CD14-positive monocyte (primary cell): ENCODE measurements around the gene DIS3L2. TPM values are rescaled to one million over a fixed set of nuclear protein-coding genes. Genes with fewer than 3 reads are reported as not detected.

Experiments
- DNase-seq, 3 donors: peaks; one replicate each; pipeline ENCODE4 v3.0.0-alpha.2; 2011 to 2022
- H2AFZ ChIP-seq: 2 replicates; pipeline ENCODE4 v1.6.0; 2012; ENCODE audit warnings: mild to moderate bottlenecking, low read depth, low read length, inconsistent platforms; ENCODE audit not compliant: insufficient read depth, poor library complexity, severe bottlenecking
- H3K27ac ChIP-seq, 2 donors: 1 replicate in 1 of 2; 2 replicates in 1 of 2; pipeline ENCODE4 v1.5.1; 2012 to 2013; ENCODE audit warnings: low read length in 2 of 2, control low read depth in 1 of 2, inconsistent platforms in 1 of 2, low read depth in 1 of 2, mild to moderate bottlenecking in 1 of 2
- H3K27me3 ChIP-seq, 2 donors: one replicate each; pipeline versions ENCODE4 v1.6.0 to v1.6.1; 2011 to 2013; ENCODE audit warnings: low read length in 2 of 2; ENCODE audit not compliant: control insufficient read depth in 2 of 2, insufficient read depth in 2 of 2
- H3K36me3 ChIP-seq, 2 donors: replicated peaks in 1 of 2; 1 replicate in 1 of 2; 2 replicates in 1 of 2; pipeline versions ENCODE4 v1.5.1 to v1.6.1; 2012 to 2013; ENCODE audit warnings: low read length in 2 of 2, control low read depth in 1 of 2, inconsistent platforms in 1 of 2, mild to moderate bottlenecking in 1 of 2; ENCODE audit not compliant: insufficient read depth in 2 of 2, control insufficient read depth in 1 of 2
- H3K4me1 ChIP-seq, 2 donors: 1 replicate in 1 of 2; 2 replicates in 1 of 2; pipeline versions ENCODE4 v1.5.1 to v1.6.1; 2012 to 2013; ENCODE audit warnings: low read length in 2 of 2, control low read depth in 1 of 2, inconsistent platforms in 1 of 2, mild to moderate bottlenecking in 1 of 2, moderate library complexity in 1 of 2; ENCODE audit not compliant: insufficient read depth in 2 of 2, control insufficient read depth in 1 of 2
- H3K4me2 ChIP-seq: replicated peaks from 2 replicates; pipeline ENCODE3; 2012; ENCODE audit warnings: low read length, moderate library complexity, mild to moderate bottlenecking; ENCODE audit not compliant: poor library complexity, severe bottlenecking; ENCODE audit errors: extremely low read depth
- H3K4me3 ChIP-seq, 3 experiments: fragments of 200-600 bp in 1 of 3; sonication (generic) in 1 of 3; replicated peaks in 1 of 3; 1 replicate in 2 of 3; 2 replicates in 1 of 3; pipeline ENCODE4 v1.5.1; 2011 to 2013; ENCODE audit warnings: low read length in 3 of 3, mild to moderate bottlenecking in 3 of 3, control low read depth in 2 of 3, low read depth in 2 of 3, inconsistent platforms in 1 of 3, moderate library complexity in 1 of 3
- H3K79me2 ChIP-seq: 2 replicates; pipeline ENCODE4 v1.6.0; 2012; ENCODE audit warnings: mild to moderate bottlenecking, control low read depth, inconsistent platforms, low read length, moderate library complexity; ENCODE audit not compliant: insufficient read depth
- H3K9ac ChIP-seq: 2 replicates; pipeline ENCODE4 v1.6.0; 2017; ENCODE audit warnings: low read length, mild to moderate bottlenecking; ENCODE audit not compliant: insufficient read depth, poor library complexity, severe bottlenecking
- H3K9me3 ChIP-seq, 2 donors: replicated peaks in 1 of 2; 1 replicate in 1 of 2; 2 replicates in 1 of 2; pipeline versions ENCODE4 v1.5.1 to v1.6.1; 2012 to 2013; ENCODE audit warnings: low read length in 2 of 2, control low read depth in 1 of 2; ENCODE audit not compliant: control insufficient read depth in 1 of 2, insufficient read depth in 1 of 2
- H4K20me1 ChIP-seq: 2 replicates; pipeline ENCODE4 v1.6.0; 2012; ENCODE audit warnings: mild to moderate bottlenecking, low read length, control low read depth, moderate library complexity; ENCODE audit not compliant: insufficient read depth
- H3K27ac Mint-ChIP-seq, 7 donors: one replicate each; pipeline ENCODE4 v1.8.0; 2020; ENCODE audit warnings: mild to moderate bottlenecking in 7 of 7, mixed read lengths in 7 of 7, moderate library complexity in 6 of 7, inconsistent platforms in 2 of 7
- H3K27me3 Mint-ChIP-seq, 3 donors: one replicate each; pipeline ENCODE4 v1.8.0; 2021 to 2022; ENCODE audit warnings: low read depth in 3 of 3, mild to moderate bottlenecking in 3 of 3, mixed read lengths in 3 of 3, moderate library complexity in 3 of 3, inconsistent platforms in 1 of 3
- H3K36me3 Mint-ChIP-seq, 2 donors: one replicate each; pipeline ENCODE4 v1.8.0; 2020; ENCODE audit warnings: mixed read lengths in 2 of 2, inconsistent platforms in 1 of 2, mild to moderate bottlenecking in 1 of 2
- H3K4me1 Mint-ChIP-seq: one replicate; pipeline ENCODE4 v1.8.0; 2020; ENCODE audit warnings: mild to moderate bottlenecking, mixed read lengths
- H3K4me3 Mint-ChIP-seq, 2 donors: one replicate each; pipeline ENCODE4 v1.8.0; 2020; ENCODE audit warnings: mild to moderate bottlenecking in 2 of 2, mixed read lengths in 2 of 2, moderate library complexity in 1 of 2
- H3K9me3 Mint-ChIP-seq, 7 donors: one replicate each; pipeline ENCODE4 v1.8.0; 2020 to 2022; ENCODE audit warnings: mixed read lengths in 7 of 7, mild to moderate bottlenecking in 6 of 7, moderate library complexity in 6 of 7, inconsistent platforms in 2 of 7
- CTCF ChIP-seq: fragments of 200-600 bp; IDR thresholded peaks from one replicate; pipeline ENCODE4 v1.8.0; 2022; ENCODE audit warnings: antibody characterized with exemption, mild to moderate bottlenecking
- WGBS: methylation state at CpG from one replicate; pipeline ENCODE4 v1.1.5; 2013; ENCODE audit warnings: missing lambda C conversion rate; ENCODE audit not compliant: insufficient coverage; 5-methylcytosine and 5-hydroxymethylcytosine counted together
- intact Hi-C, 2 donors: fragments of 100-400 bp; cut with micrococcal nuclease; formaldehyde crosslinking; loops; one replicate each; pipeline versions ENCODE4 v1.15.0 to v1.15.1; 2023
- polyA plus RNA-seq, 3 donors: library from polyadenylated mRNA; depleted of rRNA in 1 of 3; unstranded in 2 of 3; stranded (reverse) in 1 of 3; fragments of 300-500 nt in 2 of 3; fragments of >200 nt in 1 of 3; fragmentation: Illumina TruSeq in 2 of 3; gene quantifications; 1 replicate in 2 of 3; 2 replicates in 1 of 3; pipeline ENCODE4 v1.2.3, GENCODE V29; 2012 to 2021

The DIS3L2 gene
- polyA plus RNA-seq, 3 donors = 6.0 to 21.7 (median 6.4) TPM

GRCh38 chr2:232142049-232142448, 180.5 kb downstream of the DIS3L2 start:
- intact Hi-C loops = loop anchor here in 1 of 2 donors (10.0 kb wide), 1 partner anchor 217 kb away; the partner anchor contains the start of gene NPPC
- no peak overlapping the region for H3K9ac ChIP-seq
- H3K79me2 ChIP-seq = no peaks in the 10 kb centered on the region
- H3K36me3 Mint-ChIP-seq = peaks cover 13 to 14% of the 10 kb centered on the region in 2 donors
- no peaks in the 10 kb centered on the region for H3K9me3 ChIP-seq
- no peaks in the 10 kb centered on the region for H3K9me3 Mint-ChIP-seq
- no peak overlapping the region for H3K27ac Mint-ChIP-seq
- no peaks in the 10 kb centered on the region for H3K4me1 ChIP-seq
- H3K27me3 ChIP-seq = no peaks in the 10 kb centered on the region
- peaks cover 0 to under 1% of the 10 kb centered on the region in 2 donors for H3K36me3 ChIP-seq
- 81% methylated on average over 2 of the region's 3 CpGs for WGBS
- H3K4me1 Mint-ChIP-seq = peaks cover 5% of the 10 kb centered on the region
- no peaks in the 10 kb centered on the region for H4K20me1 ChIP-seq
- TF ChIP-seq CTCF = peak; percentile 36
- H3K4me2 ChIP-seq = no peak overlapping the region
- no peak overlapping the region for H3K4me3 ChIP-seq
- H3K27me3 Mint-ChIP-seq = no peaks in the 10 kb centered on the region
- no peak for DNase-seq
- H2AFZ ChIP-seq = no peak overlapping the region
- H3K4me3 Mint-ChIP-seq = no peak overlapping the region
- H3K27ac ChIP-seq = no peak overlapping the region

GRCh38 chr2:232142502-232142901, 181.0 kb downstream of the DIS3L2 start:
- no peaks in the 10 kb centered on the region for H3K4me1 ChIP-seq
- Mint-ChIP-seq H3K9me3 (no peaks in the 10 kb centered on the region), H3K27me3 (no peaks in the 10 kb centered on the region), H3K4me1 (peaks cover 5% of the 10 kb centered on the region), H3K36me3 (peaks cover 13 to 14% of the 10 kb centered on the region in 2 donors), H3K4me3 (no peak overlapping the region), H3K27ac (no peak overlapping the region)
- WGBS = no CpG with 5 or more reads among the region's 5 CpGs
- no peaks in the 10 kb centered on the region for H3K9me3 ChIP-seq
- H3K27ac ChIP-seq = no peak overlapping the region
- no peak for TF ChIP-seq CTCF
- no peak overlapping the region for H3K9ac ChIP-seq
- H3K4me2 ChIP-seq = no peak overlapping the region
- intact Hi-C loops = loop anchor here in 1 of 2 donors (10.0 kb wide), 1 partner anchor 218 kb away; the partner anchor contains the start of gene NPPC
- no peak overlapping the region for H3K4me3 ChIP-seq
- no peak for DNase-seq
- no peaks in the 10 kb centered on the region for H4K20me1 ChIP-seq
- no peak overlapping the region for H2AFZ ChIP-seq
- H3K27me3 ChIP-seq = no peaks in the 10 kb centered on the region
- H3K36me3 ChIP-seq = no peaks in the 10 kb centered on the region
- H3K79me2 ChIP-seq = no peaks in the 10 kb centered on the region
